H1 (cell line): ENCODE measurements around the gene MT2A. TPM values are rescaled to one million over a fixed set of nuclear protein-coding genes. Genes with fewer than 3 reads are reported as not detected.

ENCODE experiments used
- BRCA1 ChIP-seq: IDR thresholded peaks from 2 replicates; pipeline ENCODE4 v1.6.1; 2012; ENCODE audit warnings: low read depth, low read length, improper control_type of control experiment
- CTCF ChIP-seq, 3 experiments: IDR thresholded peaks; 1 replicate in 2 of 3; 2 replicates in 1 of 3; pipeline versions ENCODE4 v1.5.1 to v1.6.1; 2011; ENCODE audit warnings: low read length in 3 of 3, mild to moderate bottlenecking in 3 of 3, inconsistent platforms in 2 of 3, low read depth in 1 of 3, moderate library complexity in 1 of 3; ENCODE audit not compliant: insufficient read depth in 1 of 3; ENCODE audit errors: control extremely low read depth in 1 of 3
- KDM4A ChIP-seq: IDR thresholded peaks from one replicate; pipeline ENCODE4 v1.7.1; 2012; ENCODE audit warnings: low read depth, mild to moderate bottlenecking, moderate library complexity, low read length, inconsistent platforms; ENCODE audit not compliant: severe bottlenecking
- POU5F1 ChIP-seq: IDR thresholded peaks from 2 replicates; pipeline ENCODE4 v1.6.1; 2011; ENCODE audit warnings: low read depth, mild to moderate bottlenecking, low read length, moderate library complexity
- RAD21 ChIP-seq, 2 experiments: IDR thresholded peaks in 1 of 2; conservative IDR thresholded peaks in 1 of 2; 2 replicates each; pipeline ENCODE4 v1.6.1; 2011; ENCODE audit warnings: low read depth in 2 of 2, low read length in 2 of 2, improper control_type of control experiment in 1 of 2, inconsistent platforms in 1 of 2, mild to moderate bottlenecking in 1 of 2, moderate library complexity in 1 of 2
- USF2 ChIP-seq: IDR thresholded peaks from 2 replicates; pipeline ENCODE4 v1.6.1; 2011; ENCODE audit warnings: low read length, improper control_type of control experiment
- polyA plus RNA-seq, 7 experiments: library from polyadenylated mRNA; depleted of rRNA in 3 of 7; stranded (reverse) in 5 of 7; unstranded in 2 of 7; fragments of >200 nt in 5 of 7; fragments of 200-250 nt in 2 of 7; gene quantifications; 1 replicate in 5 of 7; 2 replicates in 1 of 7; 4 replicates in 1 of 7; pipeline versions ENCODE4 v1.2.1 to v1.2.3, GENCODE V29; 2011 to 2013; ENCODE audit warnings: missing spikeins in 2 of 7, mixed read lengths in 2 of 7
- total RNA-seq: library from RNA; stranded (reverse); fragmentation: NEBNext Ultra II Directional; extraction: Animal tissue kit (Norgen Biotek cat#: 25700); gene quantifications from 2 replicates; pipeline ENCODE4 v1.2.1, GENCODE V29; 2021

MT2A gene
- total and polyA plus RNA-seq, 2 of the 8 experiments (the other 6 are each of a cell fraction or from before 2014, with no cell fraction given) = 9.5 to 30.1 TPM

GRCh38 chr16:56647641-56648431, 39.5 kb downstream of the MT2A start (continued):
- TF ChIP-seq CTCF (IDR thresholded peaks at IDR 0.05; ENCODE audit: control extremely low read depth in 1 of 3, insufficient read depth in 1 of 3, low read depth in 1 of 3, low read length in 3 of 3) (peak; percentile 13 to 29 (median 26); a peak in 2 of 4 replicates), POU5F1 (no peak), RAD21 (IDR thresholded peaks at IDR 0.05 in 1 of 2, conservative IDR thresholded peaks at IDR 0.05 in 1 of 2; ENCODE audit: low read depth in 2 of 2, low read length in 2 of 2) (peak; percentile 6 to 21; a peak in 2 of 4 replicates), BRCA1 (no peak), KDM4A (peak; percentile 49), USF2 (peak; percentile 37; the same call in 1 of the 2 replicates)
